ENCODE measurements around the gene GGTLC2.
"Not testable (repeated sequence)": the region's sequence is repeated elsewhere in the genome, so short reads cannot be mapped to it uniquely, and the experiment has no call there.

GGTLC2 gene

DNA sequence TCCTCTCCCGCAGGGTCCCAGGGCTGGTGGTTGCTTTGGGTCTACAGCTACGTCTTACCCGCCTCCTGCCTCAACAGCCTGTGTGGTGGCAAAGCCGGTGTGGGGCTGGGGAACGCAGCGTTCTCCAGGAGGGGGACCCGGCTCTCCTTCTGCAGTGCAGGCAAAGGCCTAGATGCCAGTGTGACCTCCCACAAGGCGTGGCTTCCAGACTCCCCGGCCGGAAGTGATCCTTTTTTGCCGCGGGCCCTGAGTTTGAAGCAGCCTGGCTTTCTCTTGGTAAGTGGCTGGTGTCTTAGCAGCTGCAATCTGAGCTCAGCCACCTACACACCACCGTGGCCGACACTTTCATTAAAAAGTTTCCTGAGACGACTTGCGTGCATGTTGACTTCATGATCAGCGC lies 6.1 kb upstream of the GGTLC2 start:
- DNase-seq = not testable (repeated sequence)

DNA sequence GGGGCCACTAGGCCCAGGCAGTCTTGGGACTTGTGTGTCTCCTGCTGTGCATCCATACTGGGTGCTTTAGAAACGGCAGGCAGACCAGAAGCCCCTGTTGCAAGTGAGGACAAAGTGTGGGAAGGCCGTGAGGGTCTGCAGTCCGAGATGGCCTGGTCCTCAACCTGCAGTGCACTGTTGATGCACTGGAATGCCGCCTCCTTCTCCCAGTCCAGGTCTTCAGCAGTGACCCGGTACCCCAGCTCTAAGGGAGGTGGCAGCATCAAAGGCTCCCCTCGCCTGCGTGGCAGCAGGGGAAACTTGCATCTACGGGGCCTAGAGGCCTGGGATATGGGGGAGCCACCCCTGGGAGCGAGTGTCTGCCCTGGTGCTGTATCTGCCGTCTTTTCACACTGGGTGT lies 2.2 kb upstream of the GGTLC2 start:
- not testable (repeated sequence) for DNase-seq

DNA sequence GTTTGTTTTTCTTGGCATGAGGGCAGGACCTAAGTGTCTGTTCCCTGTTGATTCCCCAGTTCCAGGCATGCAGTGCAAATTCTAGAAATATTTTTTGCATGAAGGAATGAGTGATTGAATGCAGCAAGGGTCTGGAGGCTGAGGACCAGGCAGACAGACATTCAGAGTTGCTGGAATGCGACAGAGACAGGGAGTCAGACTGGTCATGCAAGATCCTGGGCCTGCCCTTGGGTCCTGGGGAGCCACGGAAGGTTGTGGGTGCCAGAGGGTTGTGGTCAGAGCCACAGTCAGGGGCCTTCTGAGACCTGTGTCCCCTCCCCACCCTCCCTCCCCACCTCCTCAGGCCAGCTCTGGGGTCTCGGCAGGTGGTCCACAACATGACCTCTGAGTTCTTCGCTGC lies 1.6 kb downstream of the GGTLC2 start:
- DNase-seq = not testable (repeated sequence)

DNA sequence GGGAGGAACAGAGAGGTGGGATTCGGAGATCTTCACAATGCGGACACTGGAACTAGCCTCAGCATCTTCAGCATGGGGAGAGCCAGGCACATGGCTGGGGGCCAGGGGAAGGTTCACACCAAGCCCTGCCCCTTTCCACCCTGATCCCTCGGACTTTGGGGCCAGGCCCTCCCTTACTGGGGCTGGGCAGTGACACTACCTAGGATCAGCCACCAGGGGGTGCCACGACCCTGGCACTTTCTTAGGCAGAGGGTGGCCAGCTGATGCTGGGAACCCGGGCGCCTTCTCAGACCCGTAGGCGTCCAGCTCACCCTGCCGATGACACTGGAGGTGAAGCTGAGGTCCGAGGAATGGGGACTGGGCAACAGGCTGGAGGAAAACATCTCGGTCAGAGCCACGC lies 3.5 kb downstream of the GGTLC2 start:
- not testable (repeated sequence) for DNase-seq

DNA sequence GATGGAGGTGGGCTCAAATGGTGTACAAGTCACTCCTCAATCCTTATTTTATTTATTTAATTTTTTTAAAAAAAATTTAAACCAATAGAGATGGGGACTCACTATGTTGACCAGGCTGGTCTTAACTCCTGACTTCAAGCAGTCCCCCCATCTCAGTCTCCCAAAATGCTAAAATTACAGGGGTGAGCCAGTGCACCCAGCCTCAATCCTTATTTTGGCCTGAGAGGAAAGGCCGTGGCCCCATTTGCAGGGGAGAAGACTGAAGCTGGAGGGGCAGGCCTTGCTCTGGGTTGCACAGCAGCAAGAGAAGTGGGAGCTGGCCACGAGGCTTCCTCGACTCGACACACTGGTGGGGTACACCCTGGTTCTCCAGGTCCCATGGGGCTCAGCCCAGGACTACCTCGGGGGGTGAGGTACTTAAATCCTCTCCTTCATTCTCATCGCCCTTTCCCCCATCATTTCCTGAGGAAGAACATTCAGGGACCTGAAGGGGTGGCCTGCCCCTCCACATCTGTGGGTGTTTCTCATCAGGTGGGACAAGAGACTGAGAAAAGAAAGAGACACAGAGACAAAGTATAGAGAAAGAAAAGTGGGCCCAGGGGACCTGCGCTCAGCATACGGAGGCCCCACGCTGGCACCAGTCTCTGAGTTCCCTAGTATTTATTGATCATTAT lies 4.6 kb downstream of the GGTLC2 start:
- not testable (repeated sequence) for DNase-seq

DNA sequence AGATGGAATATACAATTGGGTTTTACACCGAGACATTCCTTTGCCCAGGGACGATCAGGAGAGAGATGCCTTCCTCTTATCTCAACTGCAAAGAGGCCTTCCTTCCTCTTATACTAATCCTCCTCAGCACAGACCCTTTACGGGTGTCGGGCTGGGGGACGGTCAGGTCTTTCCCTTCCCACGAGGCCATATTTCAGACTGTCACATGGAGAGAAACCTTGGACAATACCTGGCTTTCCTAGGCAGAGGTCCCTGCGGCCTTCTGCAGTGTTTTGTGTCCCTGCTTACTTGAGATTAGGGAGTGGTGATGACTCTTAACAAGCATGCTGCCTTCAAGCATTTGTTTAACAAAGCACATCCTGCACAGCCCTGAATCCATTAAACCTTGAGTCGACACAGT lies 5.3 kb downstream of the GGTLC2 start:
- not testable (repeated sequence) for DNase-seq

DNA sequence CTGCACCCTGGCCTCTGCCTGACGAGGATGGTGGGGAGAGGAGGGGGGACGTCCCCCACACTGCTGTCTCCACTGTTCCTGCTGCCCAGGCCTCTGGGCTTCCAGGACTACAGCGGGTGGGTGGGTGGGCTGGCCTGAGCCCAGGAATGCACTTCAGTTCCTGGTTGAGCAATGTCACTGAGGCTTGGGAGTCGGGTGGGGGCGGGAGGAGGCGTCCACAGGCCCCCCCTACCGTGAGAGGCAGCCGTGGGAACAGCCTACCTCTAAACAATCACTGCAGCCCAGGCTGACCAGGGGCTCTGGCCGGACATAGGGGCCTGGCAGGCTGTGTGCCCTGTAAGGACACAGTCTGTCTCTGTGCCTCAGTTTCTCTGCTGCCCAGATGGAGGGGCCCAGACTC lies 6.0 kb downstream of the GGTLC2 start:
- not testable (repeated sequence) for DNase-seq

DNA sequence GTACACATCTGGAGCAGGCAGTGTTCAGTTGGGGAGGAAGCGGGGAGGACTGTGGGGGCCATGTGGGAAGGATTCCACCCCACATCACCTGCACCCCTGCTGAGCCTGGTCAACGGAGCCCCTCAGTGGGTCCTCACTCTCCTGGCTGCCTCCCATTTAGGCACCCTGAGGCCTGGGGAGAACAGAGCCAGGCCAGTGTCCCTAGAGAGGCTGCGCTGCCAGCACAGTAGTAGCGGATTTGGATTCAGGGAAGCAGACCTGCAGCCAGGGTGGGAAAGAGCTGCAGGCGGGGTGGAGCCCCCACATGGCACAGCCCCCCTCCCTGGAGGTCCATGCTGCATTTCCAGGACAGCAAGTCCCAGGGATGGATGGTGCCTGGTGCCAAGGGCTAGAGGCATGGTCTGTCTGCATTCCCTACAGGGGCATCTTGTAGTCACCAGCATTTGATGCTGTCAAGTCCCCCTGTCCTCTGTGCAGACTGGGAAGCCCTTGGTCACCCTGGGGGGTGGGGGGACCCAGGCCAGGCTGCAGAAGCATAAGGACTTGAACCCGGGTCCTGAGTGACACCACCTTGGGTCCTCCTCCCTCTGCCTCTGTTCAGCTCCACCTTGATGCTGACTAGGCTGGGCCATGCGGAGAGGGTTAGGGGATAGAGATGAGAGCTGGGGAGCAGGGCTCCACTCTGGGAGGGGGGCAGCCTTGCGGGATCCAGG lies 6.5 kb downstream of the GGTLC2 start:
- not testable (repeated sequence) for DNase-seq

DNA sequence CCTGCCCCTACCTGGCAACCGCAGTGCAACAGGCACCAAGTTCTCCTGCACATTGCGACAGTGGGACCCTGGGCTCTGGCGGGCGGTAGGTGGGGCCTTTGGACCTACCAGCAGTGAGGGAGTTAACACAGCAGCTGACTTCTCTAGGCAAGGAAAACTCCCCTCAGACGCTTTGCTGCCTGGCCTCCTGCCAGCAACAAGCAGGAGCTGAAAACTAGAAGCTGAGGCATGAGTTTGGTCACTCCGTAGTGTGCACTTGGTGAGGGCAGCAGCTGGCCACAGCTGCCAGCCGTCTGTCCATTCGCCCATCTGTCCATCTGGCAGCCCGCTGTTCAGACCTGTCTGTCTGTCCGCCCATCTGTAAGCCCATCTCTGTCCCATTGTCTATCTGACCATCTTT lies 7.2 kb downstream of the GGTLC2 start:
- not testable (repeated sequence) for DNase-seq

DNA sequence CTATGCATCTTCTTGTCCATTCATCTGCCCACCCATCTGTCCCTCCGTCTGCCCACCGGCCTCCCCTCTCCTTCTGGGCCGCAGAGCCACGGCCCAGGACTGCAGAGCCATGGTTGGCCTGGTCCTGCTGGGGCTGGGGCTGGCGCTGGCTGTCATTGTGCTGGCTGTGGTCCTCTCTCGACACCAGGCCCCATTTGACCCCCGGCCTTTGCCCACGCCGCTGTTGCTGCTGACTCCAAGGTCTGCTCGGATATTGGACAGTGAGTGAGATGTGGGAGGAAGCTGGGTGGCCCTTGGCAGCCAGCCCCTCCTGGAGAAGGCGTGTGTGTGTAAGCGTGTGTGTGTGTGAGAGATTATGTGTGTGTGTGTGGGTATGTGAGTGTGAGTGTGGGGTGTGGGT lies 7.7 kb downstream of the GGTLC2 start:
- not testable (repeated sequence) for DNase-seq

DNA sequence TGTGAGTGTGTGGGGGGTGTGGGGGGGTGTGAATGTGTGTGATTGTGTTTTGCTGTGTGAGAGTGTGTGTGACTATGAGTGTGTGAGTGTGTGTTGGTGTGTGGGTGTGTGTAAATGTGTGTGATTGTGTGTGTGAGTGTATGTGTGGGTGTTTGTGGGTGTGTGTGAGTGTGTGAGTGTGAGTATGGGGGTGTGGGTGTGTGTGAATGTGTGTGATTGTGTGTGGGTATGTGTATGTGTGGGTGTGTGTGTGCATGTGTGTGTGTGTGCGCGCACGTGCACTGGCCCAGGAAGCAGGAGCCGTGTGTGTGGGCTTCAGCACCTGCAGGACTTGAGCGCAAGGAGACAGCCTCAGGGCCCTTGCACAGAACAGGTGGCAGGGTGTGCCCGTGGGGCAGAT lies 8.2 kb downstream of the GGTLC2 start:
- DNase-seq = not testable (repeated sequence)

DNA sequence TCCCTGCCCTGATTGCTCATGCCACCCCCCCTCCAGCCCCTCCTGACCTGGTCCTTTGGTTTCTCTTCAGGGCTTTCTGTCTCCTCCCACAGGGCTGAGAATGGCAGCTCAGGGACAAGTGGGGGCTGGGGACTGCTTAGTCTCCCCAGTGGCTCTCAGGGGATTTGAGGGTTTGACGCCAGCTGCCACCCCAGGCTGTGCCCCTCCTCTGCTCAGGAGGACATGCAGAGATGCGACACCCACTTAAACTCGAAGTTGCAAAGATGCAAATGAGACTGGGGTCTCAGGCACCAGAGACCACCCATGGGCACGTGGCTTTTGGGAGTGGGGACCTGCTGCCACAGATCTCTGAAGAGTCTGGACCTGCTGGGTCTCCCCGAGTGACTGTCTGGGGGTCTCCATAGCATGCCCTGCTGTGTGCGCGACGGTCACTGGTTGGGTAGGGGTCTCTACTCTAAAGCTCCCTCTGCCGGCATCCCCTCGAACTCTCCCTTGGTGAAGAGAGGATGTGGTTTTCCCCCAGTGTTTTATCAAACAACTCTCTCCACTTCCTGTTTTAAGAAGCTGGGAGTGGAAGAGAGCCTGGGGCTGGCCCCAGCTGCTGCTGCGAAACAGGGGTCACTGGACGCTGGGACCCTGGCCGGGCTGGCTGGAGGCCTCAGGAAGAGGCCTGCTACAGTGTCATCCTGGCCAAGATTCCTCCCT lies 9.4 kb downstream of the GGTLC2 start:
- not testable (repeated sequence) for DNase-seq

DNA sequence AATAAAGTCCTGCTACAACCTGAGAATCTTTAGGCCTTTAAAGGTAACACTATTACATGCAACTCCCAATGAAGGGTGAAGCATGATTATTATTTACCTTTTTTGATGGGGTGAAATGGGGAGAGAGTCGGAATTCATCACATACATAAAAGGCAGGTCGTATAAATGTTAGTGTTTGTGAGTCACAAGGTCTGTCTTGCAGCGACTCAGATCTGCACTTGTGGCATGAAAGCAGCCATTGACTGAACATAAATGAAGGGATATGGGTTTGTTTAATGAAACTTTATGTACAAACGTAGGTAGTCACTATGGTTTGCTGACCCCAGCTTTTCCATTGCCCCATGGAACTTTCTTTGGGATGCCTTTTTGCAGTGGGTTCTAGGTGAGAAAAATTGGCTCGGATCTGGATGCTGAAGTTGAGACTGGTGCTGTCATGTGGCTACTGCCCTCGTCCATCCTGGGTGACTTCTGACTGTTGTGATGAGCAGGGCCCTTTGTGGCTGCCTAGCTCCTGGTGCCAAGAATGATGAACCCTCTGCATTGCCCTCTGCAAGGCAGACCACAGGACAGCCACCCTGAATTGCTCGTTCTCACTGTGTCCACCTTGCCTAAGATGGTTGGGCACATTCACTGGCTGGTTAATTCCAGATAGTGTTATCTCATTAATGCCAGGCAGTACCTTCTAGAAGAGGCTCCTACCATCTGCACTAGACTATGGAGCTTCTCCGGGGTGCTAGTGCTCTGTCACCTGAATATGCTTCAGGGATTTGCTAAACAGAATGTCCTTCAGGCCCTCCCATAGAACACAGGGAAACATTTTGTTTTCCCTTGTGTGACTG lies 11.3 kb downstream of the GGTLC2 start:
- no peak for DNase-seq

DNA sequence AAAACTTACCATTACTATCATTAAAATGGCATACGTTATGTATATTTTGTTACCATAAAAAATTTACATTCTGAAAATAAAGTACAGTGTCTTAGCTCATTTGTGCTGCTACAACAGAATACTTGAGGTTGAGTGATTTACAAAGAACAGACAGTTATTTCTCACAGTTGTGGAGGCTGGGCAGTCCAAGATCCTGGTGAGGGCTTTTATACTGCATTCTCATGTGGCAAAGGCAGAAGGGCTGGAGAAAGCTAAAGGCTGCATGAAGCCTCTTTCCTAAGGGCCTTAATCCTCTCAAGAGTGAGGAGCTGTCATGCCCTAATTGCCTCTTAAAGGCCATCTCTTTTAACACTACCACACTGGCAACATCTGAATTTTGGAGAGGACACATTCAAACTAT lies 13.3 kb downstream of the GGTLC2 start:
- DNase-seq = no peak

DNA sequence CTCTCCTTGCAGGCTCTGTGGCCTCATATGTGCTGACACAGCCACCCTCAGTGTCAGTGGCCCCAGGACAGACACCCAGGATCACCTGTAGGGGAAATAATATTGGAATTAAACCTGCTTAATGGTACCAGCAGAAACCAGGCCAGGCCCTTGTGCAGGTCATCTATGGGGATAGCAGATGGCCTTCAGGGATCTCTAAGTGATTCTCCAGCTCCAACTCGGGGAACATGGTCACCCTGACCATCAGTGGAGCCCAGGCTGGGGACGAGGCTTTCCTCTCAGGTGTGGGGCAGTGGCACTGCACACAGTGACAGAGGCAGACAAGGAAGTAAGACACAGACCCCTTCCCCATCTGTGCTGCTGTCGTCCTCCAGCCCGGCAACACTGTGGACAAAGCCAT lies 16.9 kb downstream of the GGTLC2 start:
- DNase-seq = no peak

DNA sequence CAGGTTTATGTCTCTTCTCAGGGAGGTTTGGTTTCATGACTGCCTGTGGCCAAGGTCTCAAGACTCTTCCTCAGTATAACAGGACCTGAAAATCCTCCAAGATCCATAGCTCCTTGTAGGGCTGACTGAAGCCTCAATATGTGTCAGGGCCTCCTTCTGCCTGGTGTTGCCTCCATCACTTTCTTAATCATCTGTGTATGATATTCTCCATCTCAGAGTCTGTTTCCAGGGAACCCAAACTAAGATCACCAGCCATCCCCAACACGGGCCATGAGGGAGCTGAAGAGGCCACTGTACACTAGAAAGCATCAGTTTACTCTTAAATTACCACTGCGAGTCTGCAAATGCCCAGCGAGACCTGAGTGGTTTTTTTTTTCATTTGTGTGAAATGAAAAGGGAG lies 17.7 kb downstream of the GGTLC2 start:
- DNase-seq = no peak

DNA sequence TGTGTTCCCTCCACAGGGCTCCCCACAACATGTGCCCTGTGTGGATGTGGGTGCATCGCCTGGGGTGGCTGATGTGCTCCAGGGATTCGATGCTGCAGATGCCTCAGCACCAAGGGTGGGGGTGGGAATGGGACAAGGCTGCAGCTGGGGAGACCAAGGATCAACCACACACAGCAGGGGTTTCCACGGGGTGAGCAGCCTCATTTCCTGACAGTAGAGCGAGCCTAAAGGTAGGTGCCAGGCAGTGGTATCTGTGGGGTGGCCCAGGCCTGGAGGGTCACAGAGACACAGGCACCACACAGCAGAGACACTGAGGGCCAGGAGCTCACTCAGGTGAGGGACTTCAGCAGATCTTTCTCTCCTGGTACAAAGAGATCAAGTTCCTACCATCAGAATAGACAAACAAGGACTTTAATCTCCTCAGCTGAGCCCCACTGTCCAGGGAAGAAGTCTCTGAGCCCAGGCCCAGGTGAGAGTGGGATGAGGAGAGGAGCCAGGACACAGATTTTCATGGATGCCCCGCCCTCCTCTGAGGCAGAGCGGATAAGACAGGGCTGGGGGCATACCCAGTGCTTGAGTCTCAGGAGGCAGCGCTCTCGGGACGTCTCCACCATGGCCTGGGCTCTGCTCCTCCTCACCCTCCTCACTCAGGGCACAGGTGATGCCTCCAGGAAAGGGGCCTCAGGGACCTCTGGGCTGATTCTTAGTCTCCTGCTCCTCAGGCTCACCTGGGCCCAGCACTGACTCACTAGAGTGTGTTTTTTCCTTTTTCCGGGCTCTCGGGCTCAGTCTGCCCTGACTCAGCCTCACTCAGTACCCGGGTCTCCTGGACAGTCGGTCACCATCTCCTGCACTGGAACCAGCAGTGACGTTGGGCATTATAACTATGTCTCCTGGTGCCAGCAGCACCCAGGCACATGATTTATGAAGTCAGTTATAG lies 19.7 kb downstream of the GGTLC2 start:
- no peak for DNase-seq

DNA sequence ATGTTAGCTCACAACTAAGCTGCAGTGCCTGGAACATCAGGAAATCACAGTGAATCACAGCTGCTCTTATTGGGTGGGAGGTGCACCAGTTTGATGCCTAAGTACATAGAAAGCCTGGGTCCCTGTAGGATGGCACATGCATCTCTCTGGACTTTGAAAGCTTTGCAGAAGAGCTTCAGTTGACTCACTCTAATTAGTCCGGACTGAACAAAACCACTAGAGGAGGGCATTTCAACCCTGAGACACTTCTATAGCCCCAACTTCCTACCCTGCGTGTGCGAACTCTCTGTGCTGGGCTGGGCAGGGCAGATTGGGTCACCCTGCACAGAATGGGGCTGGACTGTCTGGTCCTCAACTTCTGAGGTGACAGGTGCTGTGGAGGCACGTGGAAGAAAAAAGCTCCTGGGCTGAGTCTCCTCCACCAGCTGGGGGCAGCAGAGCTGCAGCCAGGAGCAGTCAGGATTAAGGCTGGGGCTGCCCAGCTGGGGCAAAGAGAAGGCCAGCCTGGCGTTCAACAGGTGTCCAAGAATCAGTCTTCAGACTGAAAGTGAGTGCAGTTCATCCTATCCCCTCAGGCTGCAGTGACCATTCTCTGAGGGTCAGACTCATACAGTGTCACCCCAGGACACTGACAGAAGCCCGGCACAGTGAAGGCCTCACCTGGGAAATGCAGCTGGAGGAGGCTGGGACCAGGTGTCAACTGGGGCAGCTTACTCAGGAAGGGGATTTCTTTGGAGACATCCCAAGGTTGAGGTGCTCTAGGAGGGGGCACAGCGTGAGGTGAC lies 22.1 kb downstream of the GGTLC2 start:
- peak; percentile 13 for DNase-seq

DNA sequence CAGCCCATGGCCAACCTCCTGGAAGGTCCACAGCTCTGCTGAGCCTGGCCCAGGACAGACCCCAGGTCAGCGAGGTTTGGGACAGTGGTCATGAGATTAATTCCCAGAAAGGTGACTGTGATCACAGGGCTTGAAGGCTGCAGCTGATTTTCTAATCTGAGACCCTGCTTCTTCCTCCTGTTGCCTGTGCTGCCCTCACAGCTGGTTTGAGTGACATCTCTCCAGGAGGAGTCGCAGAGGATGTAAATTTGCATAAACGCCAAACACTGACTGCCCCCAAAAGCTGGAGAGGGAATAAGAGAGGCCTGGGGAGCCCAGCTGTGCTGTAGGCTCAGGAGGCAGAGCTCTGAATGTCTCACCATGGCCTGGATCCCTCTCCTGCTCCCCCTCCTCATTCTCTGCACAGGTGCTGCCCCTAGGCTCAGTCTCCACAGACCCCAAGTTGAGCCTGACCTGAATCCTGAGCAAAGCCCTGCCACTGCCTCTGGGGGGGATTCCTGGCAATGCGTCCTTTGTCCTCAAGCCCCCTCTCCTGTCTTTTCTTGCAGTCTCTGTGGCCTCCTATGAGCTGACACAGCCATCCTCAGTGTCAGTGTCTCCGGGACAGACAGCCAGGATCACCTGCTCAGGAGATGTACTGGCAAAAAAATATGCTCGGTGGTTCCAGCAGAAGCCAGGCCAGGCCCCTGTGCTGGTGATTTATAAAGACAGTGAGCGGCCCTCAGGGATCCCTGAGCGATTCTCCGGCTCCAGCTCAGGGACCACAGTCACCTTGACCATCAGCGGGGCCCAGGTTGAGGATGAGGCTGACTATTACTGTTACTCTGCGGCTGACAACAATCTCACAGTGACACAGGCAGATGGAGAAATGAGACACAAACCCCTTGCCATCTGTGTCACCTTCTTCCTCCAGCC lies 23.8 kb downstream of the GGTLC2 start:
- DNase-seq = no peak

DNA sequence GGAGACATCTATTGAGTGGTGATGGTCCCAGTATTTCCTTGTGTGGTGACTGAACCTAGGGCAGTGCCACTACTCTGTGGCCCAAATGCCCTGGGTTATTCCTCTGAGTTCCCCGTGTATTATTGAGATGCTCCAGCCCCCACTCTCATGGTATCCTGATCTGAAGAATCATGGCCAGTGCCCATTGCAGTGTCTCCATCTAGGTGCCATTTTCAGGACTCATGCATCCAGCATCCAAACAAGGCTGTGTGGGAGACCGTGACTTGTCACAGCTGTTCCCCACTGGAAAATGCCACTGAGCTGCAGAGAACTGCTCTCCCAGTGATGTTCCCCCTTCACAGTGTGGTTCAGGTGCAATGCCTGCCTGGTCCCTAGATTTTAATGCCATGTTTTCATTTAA lies 24.7 kb downstream of the GGTLC2 start:
- no peak for DNase-seq
